ENCODE data around the gene FSCN2. TPM values are rescaled to one million over a fixed set of nuclear protein-coding genes. Genes with fewer than 3 reads are reported as not detected.

FSCN2 gene
- total RNA-seq, 1 experiment from 2014 or later, result 4.3 TPM

- Histone ChIP-seq H3K9me3 (ENCODE audit: insufficient read depth, low read depth) (no peaks in the 10 kb centered on the region), H3K4me2 (peak overlapping the region; percentile 71; the same call in 1 of the 2 replicates), H3F3A (ENCODE audit: insufficient read depth, low read depth) (no peaks in the 10 kb centered on the region), H3K9me2 (ENCODE audit: insufficient read depth) (no peaks in the 10 kb centered on the region), H3K4me3 (no peak overlapping the region), H3K36me3 (ENCODE audit: low read depth) (no peaks in the 10 kb centered on the region), H4K20me1 (ENCODE audit: insufficient read depth) (no peaks in the 10 kb centered on the region), H2AFZ (no peak overlapping the region), H3K27ac (no peak overlapping the region), H3K79me2 (ENCODE audit: low read depth) (no peaks in the 10 kb centered on the region), H3K4me1 (replicated peaks; ENCODE audit: insufficient read depth) (no peaks in the 10 kb centered on the region), H3K27me3 (ENCODE audit: insufficient read depth, low read depth) (no peaks in the 10 kb centered on the region)
- POLR2A ChIA-PET (ENCODE audit: unreplicated experiment), result interaction anchor here (0.6 kb wide), 1 partner anchor 91 kb away, joined by 5 read pairs; no protein-coding TSS in a partner anchor
- TF ChIP-seq EZH2 (IDR thresholded peaks at IDR 0.05; ENCODE audit: low read depth) (no peak), CTCF (conservative IDR thresholded peaks at IDR 0.05) (no peak)
- no peak for DNase-seq
- intact Hi-C loops (cut with micrococcal nuclease; ENCODE audit: unreplicated experiment), result loop anchor here (1.0 to 5.0 kb wide), 6 partner anchors 62 to 231 kb away; no protein-coding TSS in a partner anchor
- no TSS peak for BruUV-seq (replicated peaks)
- CTCF ChIA-PET, result no interaction called here
These were observed 44.3 kb upstream of the FSCN2 start for GRCh38 chr17:81483862-81484194.

GRCh38 chr17:81484195-81484979 is 43.8 kb upstream of the FSCN2 start:
- H3K79me2 ChIP-seq (ENCODE audit: low read depth), result no peaks in the 10 kb centered on the region
- H3K27me3 ChIP-seq (ENCODE audit: insufficient read depth, low read depth), result no peaks in the 10 kb centered on the region
- peak overlapping the region; percentile 71 for H3K4me2 ChIP-seq
- H4K20me1 ChIP-seq (ENCODE audit: insufficient read depth), result no peaks in the 10 kb centered on the region
- no TSS peak for BruUV-seq (replicated peaks)
- H3K9me3 ChIP-seq (ENCODE audit: insufficient read depth, low read depth), result no peaks in the 10 kb centered on the region
- H3K4me3 ChIP-seq, result peak overlapping the region; percentile 37; the same call in 1 of the 2 replicates
- no peaks in the 10 kb centered on the region for H3K36me3 ChIP-seq (ENCODE audit: low read depth)
- ChIA-PET POLR2A (ENCODE audit: unreplicated experiment) (interaction anchor here (0.6 to 0.9 kb wide), 5 partner anchors 14 to 156 kb away, joined by 3 to 13 read pairs (median 7); partner anchors contain the start of gene BAHCC1), CTCF (interaction anchor here (0.5 to 1.0 kb wide), 14 partner anchors 11 to 1253 kb away, joined by 3 to 9 read pairs (median 4); partner anchors contain the start of gene BAHCC1)
- H3K4me1 ChIP-seq (replicated peaks; ENCODE audit: insufficient read depth), result no peaks in the 10 kb centered on the region
- intact Hi-C loops (cut with micrococcal nuclease; ENCODE audit: unreplicated experiment), result loop anchor here (1.0 to 5.0 kb wide), 6 partner anchors 62 to 231 kb away; no protein-coding TSS in a partner anchor
- peak; percentile 82 for TF ChIP-seq CTCF (conservative IDR thresholded peaks at IDR 0.05)
- TF ChIP-seq EZH2 (IDR thresholded peaks at IDR 0.05; ENCODE audit: low read depth), result no peak
- H2AFZ ChIP-seq, result peak overlapping the region; percentile 66; the same call in 1 of the 2 replicates
- no peaks in the 10 kb centered on the region for H3K9me2 ChIP-seq (ENCODE audit: insufficient read depth)
- peak in 1 of 2 experiments; percentile 90 for DNase-seq
- no peaks in the 10 kb centered on the region for H3F3A ChIP-seq (ENCODE audit: insufficient read depth, low read depth)
- no peak overlapping the region for H3K27ac ChIP-seq

- TF ChIP-seq CTCF (conservative IDR thresholded peaks at IDR 0.05), result no peak
- TF ChIP-seq EZH2 (IDR thresholded peaks at IDR 0.05; ENCODE audit: low read depth), result no peak
- CTCF ChIA-PET, result interaction anchor here (0.6 kb wide), 1 partner anchor 56 kb away, joined by 3 read pairs; no protein-coding TSS in a partner anchor
- H3K79me2 ChIP-seq (ENCODE audit: low read depth), result no peaks in the 10 kb centered on the region
- no peaks in the 10 kb centered on the region for H3K27me3 ChIP-seq (ENCODE audit: insufficient read depth, low read depth)
- no peaks in the 10 kb centered on the region for H3K9me2 ChIP-seq (ENCODE audit: insufficient read depth)
- no peaks in the 10 kb centered on the region for H3F3A ChIP-seq (ENCODE audit: insufficient read depth, low read depth)
- H4K20me1 ChIP-seq (ENCODE audit: insufficient read depth), result no peaks in the 10 kb centered on the region
- no TSS peak for BruUV-seq (replicated peaks)
- no peaks in the 10 kb centered on the region for H3K36me3 ChIP-seq (ENCODE audit: low read depth)
- POLR2A ChIA-PET (ENCODE audit: unreplicated experiment), result no interaction called here
- H3K4me1 ChIP-seq (replicated peaks; ENCODE audit: insufficient read depth), result no peaks in the 10 kb centered on the region
- DNase-seq, result no peak
- no peak overlapping the region for H3K4me3 ChIP-seq
- intact Hi-C loops (cut with micrococcal nuclease; ENCODE audit: unreplicated experiment), result loop anchor here (5.0 kb wide), 1 partner anchor 499 kb away; no protein-coding TSS in a partner anchor
- no peak overlapping the region for H2AFZ ChIP-seq
- no peak overlapping the region for H3K4me2 ChIP-seq
- H3K9me3 ChIP-seq (ENCODE audit: insufficient read depth, low read depth), result no peaks in the 10 kb centered on the region
- H3K27ac ChIP-seq, result no peak overlapping the region
These were observed 41.9 kb upstream of the FSCN2 start for GRCh38 chr17:81486199-81486810.
